Activated CD4-positive, alpha-beta T cell treated with anti-CD3 and anti-CD28 coated beads, Interleukin-2, amount 50 U/mL, for 4 hours (primary cell): ENCODE measurements around the gene SMIM13.
"Not testable (repeated sequence)": the region's sequence is repeated elsewhere in the genome, so short reads cannot be mapped to it uniquely, and the experiment has no call there.

Experiments used
- DNase-seq, 2 experiments: peaks; one replicate each; pipeline ENCODE4 v3.0.0-alpha.2; 2020

SMIM13 gene

DNA sequence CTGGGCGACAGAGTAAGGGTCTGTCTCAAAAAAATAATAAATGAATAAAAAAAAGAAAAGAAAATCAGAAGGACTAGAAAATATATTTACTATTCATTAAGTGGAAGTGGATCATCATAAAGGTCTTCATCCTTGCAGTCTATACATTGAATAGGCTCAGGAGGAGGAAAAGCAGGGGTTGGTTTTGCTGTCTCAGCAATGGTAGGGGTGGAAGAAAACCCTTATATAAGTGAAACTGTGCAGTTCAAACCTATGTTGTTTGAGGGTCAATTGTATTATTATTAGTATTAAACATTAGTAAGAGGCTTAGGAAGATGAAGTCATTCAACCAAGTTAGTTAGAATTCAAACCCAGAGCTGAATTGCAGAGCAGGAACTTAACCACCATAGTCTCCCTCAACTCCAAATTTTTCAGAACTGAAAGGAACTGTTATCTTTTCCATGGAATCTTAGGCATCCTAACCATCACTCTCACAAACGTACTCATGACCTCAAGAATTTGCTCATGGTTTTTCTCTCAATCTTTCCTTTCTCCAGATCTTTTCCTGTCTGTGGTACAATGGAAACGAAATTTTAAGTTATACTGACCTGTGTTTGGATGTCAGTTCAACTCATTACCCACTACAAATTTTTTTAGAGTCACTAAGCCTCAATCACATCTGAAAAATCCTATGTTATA, 7.7 kb upstream of the SMIM13 start:
- no peak for DNase-seq

DNA sequence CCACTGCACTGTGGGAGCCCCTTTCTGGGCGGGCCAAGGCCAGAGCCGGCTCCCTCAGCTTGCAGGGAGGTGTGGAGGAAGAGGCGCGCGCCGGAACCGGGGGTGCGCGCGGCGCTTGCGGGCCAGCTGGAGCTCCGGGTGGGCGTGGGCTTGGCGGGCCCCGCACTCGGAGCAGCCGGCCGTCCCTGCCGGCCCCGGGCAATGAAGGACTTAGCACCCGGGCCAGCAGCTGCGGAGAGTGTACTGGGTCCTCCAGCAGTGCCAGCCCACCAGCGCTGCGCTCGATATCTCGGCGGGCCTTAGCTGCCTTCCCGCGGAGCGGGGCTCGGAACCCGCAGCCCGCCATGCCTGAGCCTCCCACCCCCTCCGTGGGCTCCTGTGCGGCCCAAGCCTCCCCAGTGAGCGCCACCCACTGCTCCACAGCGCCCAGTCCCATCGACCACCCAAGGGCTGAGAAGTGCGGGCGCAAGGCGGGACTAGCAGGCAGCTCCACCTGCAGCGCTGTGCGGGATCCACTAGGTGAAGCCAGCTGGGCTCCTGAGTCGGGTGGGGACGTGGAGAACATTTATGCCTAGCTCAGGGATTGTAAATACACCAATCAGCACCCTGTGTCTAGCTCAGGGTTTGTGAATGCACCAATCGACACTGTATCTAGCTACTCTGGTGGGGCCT, 6.4 kb upstream of the SMIM13 start:
- not testable (repeated sequence) for DNase-seq

DNA sequence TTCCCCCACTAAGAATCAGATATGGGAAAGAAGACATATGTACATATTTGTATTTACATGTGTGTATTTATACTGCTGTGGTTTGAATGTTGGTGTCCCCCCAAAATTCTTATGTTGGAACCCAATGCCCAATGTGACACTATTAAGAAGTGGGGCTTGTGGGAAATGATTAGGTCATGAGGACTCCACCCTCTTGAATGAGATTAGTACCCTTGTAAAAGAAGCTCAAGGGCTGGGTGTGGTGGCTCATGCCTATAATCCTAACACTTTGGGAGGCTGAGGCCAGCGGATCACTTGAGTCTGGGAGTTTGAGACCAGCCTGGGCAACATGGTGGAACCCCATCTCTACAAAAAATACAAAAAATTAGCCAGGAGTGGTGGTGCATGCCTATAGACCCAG, 3.9 kb upstream of the SMIM13 start:
- no peak for DNase-seq

DNA sequence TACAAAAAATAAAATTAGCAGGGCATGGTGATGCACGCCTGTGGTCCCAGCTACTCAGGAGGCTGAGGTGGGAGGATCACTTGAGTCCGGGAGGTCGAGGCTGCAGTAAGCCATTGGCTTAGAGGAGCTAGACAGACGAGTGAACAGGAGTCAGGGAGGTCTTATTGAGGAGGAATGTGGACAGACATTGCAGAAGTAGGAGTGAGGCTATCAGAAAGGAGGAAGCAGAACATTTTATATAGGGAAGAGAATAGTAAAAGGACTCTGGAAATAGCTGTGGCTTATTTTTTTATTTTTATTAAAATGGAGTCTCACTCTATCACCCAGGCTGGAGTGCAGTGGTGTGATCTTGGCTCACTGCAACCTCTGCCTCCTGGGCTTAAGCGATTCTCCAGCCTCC, 2.5 kb upstream of the SMIM13 start:
- not testable (repeated sequence) for DNase-seq

DNA sequence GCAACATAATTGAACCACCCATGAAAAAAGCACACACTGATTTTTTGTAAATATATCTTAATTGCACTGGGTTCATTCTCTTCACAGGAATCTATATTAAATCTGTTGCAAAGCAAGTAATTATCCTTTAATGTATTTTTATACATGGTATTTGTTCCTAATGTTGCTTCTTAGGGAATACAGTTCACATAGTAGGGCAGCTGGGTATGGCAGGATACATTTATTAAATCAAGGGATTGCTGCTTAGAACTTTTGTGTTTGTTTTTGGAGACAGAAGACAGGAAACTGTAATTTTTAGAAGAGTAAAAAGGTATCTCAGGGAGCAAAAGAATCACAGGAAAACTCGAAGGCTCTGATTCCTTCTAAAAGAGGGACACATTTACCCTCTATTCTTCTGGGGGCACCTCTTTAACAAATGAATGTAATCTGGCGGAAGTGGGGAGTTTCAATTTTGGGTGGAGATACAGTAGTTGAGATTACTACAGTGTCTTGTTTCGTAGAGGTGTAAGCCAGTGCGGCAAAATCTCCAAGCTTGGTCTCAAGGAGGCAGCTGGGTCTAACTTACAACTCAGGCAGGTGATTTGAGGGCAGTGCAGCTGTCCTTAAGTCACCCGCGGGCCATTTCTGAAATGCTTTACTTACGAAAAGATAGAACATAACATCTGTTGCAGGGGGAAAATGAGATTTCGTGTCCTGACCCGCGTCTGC, 812 bp upstream of the SMIM13 start:
- DNase-seq: peak in 1 of 2 experiments; percentile 5

DNA sequence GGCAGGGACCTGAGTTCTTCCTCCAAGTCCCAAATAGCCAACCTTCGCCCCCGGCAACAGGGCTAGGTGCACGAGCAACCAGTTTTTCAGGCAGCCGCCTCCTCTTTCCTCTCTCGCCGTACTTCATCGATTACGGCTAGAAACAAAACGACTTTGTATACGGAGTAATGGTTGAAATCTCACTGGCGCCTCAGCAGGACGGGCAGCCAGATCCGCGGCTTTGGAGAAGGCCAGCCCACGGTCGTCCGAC, 333 bp upstream of the SMIM13 start:
- no peak for DNase-seq

DNA sequence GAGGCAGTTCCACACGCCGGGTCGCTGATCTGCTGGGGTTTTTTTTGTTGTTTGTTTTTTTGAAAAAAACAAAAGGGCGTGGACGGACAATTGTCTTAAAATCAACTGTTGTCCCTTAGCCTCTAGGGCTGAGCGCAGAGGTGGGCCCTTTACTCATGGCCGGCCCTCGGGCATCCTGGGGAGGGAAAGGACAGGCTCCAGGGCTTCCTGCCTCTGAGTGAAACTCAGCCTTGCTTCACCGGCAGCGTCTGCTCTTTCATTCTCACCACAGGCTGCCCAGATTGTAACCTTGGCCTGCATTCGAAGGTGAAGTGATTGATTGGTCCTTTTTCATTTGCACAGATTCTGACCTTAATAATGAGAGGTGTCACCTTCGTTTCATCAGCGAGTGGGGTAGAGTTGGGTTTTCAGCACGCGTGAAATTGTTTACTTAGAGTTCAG, 797 bp downstream of the SMIM13 start:
- peak in 1 of 2 experiments; percentile 28 for DNase-seq

DNA sequence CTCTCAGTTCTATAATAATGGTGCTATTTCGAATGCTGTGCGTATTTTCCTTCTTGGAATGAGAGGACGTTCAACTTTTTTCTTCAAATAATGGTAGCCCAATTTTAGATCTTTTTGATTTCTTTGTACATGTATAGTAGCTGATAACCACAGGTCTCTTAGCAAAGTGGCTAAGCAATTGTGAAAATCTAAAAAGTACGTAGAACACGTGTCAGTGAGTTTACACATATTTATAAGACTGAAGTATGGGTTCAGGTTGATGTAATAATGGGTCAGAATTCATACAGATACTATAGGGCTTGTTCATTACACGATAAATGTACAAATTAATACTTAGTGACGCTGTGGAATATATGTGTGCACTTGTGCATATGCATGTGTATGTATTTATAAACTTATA, 1.3 kb downstream of the SMIM13 start:
- DNase-seq: no peak

DNA sequence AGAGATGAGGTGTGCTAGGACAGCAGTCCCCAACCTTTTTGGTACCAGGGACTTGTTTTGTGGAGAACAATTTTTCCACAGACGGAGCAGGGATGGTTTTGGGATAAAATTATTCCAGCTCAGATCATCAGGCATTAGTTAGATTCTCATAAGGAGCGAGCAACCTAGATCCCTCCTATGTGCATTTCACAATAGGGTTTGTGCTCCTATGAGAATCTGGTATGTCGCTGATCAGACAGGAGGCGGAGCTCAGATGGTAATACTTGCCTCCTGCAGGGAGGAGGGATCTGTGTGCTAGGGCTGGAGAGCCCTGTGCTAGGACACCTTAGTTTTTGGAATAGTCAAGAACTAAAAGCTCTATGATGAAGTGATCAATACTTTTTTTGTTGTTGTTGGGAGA, 2.5 kb downstream of the SMIM13 start:
- no peak for DNase-seq

DNA sequence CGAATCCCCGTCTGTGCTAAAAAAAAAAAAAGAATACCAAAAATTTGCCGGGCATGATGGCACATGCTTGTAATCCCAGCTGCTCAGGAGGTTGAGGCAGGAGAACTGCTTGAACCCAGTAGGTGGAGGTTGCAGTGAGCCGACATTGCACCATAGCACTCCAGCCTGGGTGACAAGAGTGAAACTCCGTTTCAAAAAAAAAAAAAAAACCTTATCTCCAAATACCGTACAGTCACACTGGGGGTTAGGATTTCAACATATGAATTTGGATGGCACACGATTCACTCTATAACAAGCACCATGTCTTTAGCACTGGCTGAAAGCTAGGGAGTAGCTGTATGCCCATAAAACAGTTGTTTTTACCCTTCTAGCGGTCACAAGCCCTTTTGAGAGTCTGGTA, 3.8 kb downstream of the SMIM13 start:
- DNase-seq: no peak

DNA sequence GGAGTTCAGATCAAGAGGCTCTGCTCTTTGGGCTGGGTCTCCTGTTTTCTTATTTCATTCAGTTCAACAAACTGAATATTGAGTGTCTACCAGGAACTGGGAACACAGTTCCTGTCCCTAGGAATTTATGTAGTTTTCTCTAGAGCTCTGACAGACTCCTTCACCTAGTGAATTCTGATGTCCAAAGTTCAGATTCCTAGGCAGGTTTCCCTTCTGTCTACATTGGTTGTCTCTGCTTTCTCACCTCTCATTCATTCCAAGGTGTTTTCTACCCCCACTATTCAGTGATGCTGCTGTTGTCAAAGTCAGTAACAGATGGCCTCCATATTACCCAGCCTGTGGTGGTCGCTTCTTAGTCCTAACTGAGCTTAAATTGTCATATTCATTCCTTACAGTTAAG, 4.4 kb downstream of the SMIM13 start:
- no peak for DNase-seq

DNA sequence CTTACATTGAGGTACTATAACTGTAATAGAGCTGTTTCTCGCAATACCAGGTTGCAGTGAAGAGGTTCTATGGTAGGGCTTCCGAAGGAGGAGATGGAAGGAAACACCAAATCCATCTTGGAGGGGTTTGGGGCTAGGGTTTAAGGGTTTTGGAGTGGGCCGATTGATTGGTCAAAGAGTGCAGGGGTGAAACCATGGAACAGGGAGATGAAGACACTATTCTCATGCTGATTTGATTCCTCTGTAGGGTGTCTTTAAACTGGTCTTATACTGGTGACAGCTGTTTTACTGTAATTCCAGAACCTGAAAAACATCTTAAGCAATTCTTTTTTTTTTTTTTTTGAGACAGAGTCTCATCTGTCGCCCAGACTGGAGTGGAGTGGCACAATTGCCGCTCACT, 7.8 kb downstream of the SMIM13 start:
- DNase-seq: no peak

DNA sequence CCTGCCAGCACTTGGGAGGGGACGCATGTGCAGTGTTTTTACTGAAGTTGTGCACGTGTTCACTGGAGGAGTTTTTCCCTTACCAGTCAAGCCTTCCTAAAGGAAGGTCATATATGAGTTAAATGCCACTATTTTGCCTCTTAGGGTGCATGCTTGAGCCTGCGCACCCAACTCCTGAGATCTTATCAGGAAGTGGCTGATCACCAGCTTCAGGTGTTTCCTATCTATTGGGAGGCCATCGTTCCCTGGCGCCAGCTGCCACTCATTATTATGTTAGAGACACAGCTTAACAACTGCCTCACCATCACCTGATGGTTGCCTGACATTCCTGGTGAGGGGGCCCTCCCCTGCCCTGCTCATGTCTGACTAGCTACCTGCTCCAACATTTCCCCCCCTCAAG, 9.4 kb downstream of the SMIM13 start:
- no peak for DNase-seq

DNA sequence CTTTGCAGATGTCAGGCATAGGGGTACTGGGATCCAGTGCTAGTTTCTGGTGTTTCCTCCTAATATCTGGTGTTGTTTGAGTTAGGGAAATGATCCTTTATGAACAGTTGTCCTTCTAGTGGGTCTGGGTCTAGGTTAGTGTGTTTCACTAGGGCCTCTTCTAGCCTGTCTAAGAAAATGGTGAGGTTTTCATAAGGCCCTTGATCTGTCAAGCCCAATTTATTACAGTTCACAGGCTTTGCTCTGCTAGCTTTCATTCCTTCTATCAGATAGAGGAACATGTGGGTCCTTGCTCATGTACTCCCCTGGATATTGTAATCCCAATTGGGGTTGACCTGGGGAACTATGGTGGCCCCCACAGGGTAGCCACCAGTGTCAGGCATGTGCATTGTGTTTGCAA, 15.1 kb downstream of the SMIM13 start:
- no peak for DNase-seq

DNA sequence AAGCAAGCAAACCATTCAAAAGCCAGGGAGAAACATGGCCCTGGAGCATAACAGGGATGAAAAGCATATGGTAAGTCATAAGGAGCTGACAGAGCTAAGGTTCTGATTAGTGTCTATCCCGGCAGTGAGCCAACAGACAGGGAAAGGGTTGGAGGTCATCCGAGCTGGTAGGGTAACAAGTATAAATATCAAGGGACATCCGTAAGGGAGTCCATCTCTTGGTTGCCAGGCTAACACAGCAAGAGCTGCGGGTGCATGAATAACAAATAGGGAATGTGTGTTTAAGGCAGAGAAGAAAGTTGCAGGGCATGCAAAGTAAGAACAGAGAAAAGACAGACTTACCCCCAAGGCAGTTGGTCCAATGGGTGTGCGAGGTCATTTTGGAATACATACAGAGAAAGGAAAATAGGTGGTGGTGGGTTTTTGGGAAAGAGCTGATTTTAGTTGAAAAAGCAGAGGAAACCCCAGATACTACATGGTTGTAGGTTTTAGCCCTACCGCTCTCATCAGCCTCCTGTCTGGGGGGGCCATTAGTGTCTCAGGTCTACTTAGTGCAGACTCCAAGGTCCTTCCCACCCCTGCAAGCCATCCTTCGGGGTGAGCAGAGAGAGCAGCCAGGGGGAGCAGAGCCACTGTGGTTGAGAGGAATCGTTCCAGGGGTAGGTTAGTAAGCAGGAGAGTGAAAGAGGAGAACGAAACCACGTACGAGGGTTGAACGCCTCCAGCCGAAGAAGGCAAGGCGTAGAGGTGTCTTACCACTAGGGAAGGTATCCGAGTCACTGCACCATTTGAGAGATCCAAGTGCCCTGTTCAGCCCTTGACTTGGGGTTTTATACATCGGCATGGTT, 17.5 kb downstream of the SMIM13 start, which contains the start of gene ERVFRD-1:
TSS of gene ERVFRD-1 (minus strand) at position 805 of the 848 bp plus-strand sequence. CDS start 6,415 bp downstream, outside the sequence.
- no peak for DNase-seq

DNA sequence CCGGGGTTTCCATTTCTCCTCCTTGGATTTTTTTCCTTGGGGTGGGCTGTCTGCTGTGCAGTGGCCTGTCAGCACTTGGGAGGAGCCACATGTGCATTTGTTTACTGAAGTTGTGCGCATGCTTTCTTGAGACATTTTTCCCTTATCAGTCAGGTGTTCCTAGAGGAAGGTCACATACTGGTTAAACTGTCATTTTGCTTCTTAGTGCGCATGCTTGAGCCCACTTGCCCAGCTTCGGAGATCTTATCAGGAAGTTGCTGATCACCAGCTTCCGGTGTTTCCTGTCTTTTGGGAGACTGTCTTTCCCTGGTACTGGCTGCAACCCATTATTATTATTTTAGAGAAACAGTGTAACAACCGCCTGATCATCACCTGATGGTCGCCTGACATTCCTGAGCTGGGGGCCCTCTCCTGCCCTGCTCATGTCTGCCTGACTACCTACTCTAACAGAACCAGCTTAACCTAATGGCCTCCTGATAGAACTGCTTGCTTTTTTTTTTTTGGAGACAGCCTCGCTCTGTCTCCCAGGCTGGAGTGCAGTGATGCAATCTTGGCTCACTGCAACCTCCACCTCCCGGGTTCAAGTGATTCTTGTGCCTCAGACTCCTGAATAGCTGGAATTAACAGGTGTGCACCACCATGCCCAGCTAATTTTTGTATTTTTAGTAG, 18.3 kb downstream of the SMIM13 start:
- no peak for DNase-seq

DNA sequence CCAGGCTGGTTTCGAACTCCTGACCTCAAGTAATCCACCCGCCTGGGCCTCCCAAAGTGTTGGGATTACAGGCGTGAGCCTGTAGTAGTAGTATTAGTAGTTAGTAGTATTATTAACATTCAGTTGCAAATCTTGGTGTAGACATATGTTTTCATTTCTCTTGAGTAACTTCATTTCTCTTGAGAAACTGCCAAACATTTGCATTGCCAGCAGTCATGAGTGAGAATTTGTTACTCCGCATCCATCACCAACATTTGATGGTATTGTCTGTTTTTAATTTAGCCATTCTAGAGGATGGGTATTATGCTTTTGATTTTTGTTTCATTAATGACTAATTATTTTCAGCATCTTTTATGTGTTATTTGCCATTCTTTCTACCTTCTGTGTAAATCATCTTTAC, 19.4 kb downstream of the SMIM13 start:
- DNase-seq: no peak

DNA sequence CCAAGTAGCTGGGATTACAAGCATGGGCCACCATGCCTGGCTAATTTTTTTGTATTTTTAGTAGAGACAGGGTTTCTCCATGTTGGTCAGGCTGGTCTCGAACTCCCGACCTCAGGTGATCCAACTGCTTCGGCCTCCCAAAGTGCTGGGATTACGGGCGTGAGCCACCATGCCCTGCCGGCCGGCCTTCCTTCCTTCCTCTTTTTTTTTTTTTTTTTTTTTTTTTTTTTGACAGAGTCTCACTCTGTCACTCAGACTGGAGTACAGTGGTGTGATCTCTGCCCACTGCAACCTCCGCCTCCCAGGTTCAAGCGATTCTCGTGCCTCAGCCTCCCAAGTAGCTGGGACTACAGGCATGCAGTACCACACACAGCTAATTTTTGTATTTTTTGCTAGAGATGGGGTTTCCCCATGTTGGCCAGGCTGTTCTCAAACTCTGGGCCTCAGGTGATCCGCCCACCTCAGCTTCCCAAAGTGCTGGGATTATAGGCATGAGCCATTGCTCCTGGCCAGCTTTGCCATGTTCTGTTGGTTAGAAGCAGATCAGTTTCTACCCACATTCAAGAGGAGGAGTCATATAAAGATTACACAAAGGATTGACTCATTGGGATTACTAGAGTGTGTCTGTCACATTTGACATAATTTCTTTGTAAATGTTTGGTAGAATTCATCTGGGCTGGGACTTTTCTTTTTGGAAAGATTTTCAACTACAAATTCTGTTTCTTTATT, 22.3 kb downstream of the SMIM13 start:
- not testable (repeated sequence) for DNase-seq

DNA sequence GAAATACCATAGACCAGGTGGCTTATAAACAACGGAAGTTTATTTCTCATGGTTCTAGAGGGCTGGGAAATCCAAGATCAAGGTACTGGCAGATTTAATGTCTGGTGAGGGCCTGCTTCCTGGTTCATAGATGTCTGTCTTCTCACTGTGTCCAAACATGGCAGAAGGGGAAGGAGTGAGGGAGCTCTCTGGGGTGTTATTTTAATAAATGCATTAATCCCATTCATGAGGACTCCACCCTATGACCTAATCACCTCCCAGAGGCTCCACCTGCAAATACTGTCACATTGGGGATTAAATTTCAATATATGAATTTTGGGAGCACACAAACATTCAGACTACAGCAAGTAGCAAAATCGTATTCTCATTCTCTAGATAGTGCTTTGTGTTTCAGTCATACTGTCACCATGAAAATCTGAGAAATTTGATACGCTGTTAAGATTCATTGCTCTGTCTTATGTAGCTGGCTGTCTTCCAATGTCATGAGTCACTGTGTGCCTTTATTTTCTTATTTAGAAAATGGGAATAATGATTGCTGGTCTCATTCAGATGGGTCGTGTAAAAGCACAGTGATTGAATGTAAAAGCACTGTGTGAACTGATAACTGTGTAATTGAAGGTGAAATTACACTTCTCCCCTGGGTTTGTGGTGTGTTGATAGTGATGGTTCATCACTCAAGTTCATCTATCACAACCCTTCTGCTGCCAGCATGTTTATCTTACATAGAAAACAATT, 26.8 kb downstream of the SMIM13 start:
- no peak for DNase-seq

DNA sequence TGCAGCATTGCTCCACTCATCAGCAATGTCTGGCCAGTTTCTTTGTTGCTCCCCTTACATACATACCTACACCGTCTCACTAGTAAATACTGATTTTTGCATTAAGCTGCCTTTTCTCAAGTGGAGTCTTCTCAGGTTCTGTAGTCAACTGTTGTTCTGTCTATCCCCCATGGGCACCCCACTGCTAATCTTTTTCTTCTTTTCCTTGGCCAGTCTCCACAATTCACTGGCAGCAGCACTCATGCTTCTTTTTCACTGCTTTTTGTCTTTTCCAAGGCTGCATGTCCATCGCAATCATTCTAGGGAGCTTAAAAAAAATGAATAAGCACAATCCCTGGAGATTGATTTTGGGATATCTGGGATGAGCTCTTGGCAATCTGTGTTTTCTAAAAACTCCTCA, 28.2 kb downstream of the SMIM13 start:
- DNase-seq: no peak

DNA sequence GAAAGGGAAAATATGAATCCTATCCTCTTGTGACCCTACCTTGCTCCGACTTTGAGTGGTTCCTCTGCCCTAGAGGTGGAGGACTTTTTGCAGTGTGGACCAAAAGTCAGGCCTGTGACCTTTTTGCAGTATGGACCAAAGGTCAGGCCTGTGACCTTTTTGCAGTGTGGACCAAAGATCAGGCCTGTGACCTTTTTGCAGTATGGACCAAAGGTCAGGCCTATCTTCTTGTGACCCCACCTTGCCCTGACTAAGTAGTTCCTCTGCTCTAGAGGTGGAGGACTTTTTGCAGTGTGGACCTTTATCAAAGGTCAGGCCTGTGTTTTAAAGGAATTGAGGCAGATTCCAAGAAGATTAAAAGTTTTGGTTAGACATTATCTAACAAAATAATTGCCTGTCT, 28.7 kb downstream of the SMIM13 start:
- DNase-seq: no peak
